OCI-LY3 (cell line): ENCODE measurements around the gene ITGB1BP1.

Experiments used
- EZH2phosphoT487 ChIP-seq: fragments of 200-600 bp; shearing (Covaris generic); IDR thresholded peaks from 2 replicates; pipeline ENCODE4 v1.6.1; 2018; ENCODE audit warnings: antibody characterized with exemption, mixed run types, low read depth
- TF ChIP-seq, protein P1 (sequence below): fragments of 200-600, 300-600 bp; sonication (generic); IDR thresholded peaks from 2 replicates; pipeline ENCODE4 v1.5.1; 2014; ENCODE audit warnings: antibody characterized with exemption, low read length, low read depth

DNA sequence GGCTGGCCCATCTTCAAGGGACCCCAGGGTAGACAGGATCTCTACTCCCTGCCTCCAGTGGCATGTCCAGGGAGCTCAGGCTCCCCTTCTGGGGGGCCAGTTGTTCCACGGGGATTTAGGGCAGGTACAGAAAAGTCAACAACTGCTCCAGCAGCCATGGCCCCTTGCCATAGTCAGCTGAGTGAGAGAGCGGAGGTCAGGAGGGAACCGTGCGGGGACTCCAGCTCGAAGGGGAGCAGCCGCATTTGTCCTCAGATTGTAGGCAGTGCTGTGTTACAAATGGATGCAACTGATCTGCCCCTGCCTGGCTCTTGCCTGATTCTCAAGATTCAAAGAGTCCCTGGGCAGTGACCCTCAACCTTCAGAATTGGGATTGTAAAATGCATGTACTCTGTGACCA lies 49.9 kb downstream of the ITGB1BP1 start:
- TF ChIP-seq, protein P1, sequence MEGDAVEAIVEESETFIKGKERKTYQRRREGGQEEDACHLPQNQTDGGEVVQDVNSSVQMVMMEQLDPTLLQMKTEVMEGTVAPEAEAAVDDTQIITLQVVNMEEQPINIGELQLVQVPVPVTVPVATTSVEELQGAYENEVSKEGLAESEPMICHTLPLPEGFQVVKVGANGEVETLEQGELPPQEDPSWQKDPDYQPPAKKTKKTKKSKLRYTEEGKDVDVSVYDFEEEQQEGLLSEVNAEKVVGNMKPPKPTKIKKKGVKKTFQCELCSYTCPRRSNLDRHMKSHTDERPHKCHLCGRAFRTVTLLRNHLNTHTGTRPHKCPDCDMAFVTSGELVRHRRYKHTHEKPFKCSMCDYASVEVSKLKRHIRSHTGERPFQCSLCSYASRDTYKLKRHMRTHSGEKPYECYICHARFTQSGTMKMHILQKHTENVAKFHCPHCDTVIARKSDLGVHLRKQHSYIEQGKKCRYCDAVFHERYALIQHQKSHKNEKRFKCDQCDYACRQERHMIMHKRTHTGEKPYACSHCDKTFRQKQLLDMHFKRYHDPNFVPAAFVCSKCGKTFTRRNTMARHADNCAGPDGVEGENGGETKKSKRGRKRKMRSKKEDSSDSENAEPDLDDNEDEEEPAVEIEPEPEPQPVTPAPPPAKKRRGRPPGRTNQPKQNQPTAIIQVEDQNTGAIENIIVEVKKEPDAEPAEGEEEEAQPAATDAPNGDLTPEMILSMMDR: no peak
- TF ChIP-seq EZH2phosphoT487: no peak
